K562 (cell line): ENCODE results near the gene RFC2. TPM values are rescaled to one million over a fixed set of nuclear protein-coding genes. Genes with fewer than 3 reads are reported as not detected.
A peak's percentile ranks its signal among the peaks of the same experiment; 100 is the strongest.

ENCODE experiments used
- ATAC-seq: fragments of 200-7000 bp; cut with Tn5 transposase; 3 replicates; pipeline ENCODE4 v1.9.1; 2020; ENCODE audit warnings: moderate library complexity
- BruUV-seq: library from RNA; stranded (reverse); fragments of 400-500 nt; replicated peaks from 2 replicates; lab custom pipeline; 2021; lab: Mats Ljungman, UMichigan
- CTCF ChIA-PET: fragments of 300-600 bp; formaldehyde crosslinking; extraction: SDS; loops from one replicate; lab custom pipeline; 2021; ENCODE audit warnings: low intra/inter-chr PET ratio; lab: Yijun Ruan, JAX
- POLR2A ChIA-PET: fragments of 300-600, 350-650 bp; sonication (Branson Sonifier 250); formaldehyde crosslinking; extraction: SDS; loops from one replicate; lab custom pipeline; 2021; ENCODE audit warnings: antibody characterized with exemption, inconsistent platforms; lab: Yijun Ruan, JAX
- DNase-seq, 4 experiments: peaks; one replicate each; pipeline versions ENCODE4 v3.0.0 to v3.0.0-alpha.2; 2011 to 2018; ENCODE audit warnings: low spot score in 3 of 4, mixed read lengths in 3 of 4; ENCODE audit errors: extremely low read depth in 1 of 4
- FAIRE-seq: peaks from 2 replicates; lab custom pipeline; 2011; peaks lifted over from hg19 to GRCh38; lab: Jason Lieb, UNC
- H2AFZ ChIP-seq: 2 replicates; pipeline ENCODE4 v1.6.0; 2011; ENCODE audit warnings: low read depth, low read length, control low read depth, inconsistent platforms
- H3K27ac ChIP-seq: fragments of 200-600 bp; 3 replicates; pipeline ENCODE4 v1.8.0; 2011; ENCODE audit warnings: low read depth, mild to moderate bottlenecking, control low read depth, inconsistent platforms, low read length, moderate library complexity, mixed read lengths; ENCODE audit errors: extremely low read depth
- H3K27me3 ChIP-seq, 2 experiments: fragments of 300-600 bp in 1 of 2; 2 replicates in 1 of 2; 3 replicates in 1 of 2; pipeline versions ENCODE4 v1.6.0 to v1.8.0; 2011; ENCODE audit warnings: inconsistent platforms in 2 of 2, low read length in 2 of 2, mild to moderate bottlenecking in 1 of 2, mixed read lengths in 1 of 2, moderate library complexity in 1 of 2; ENCODE audit not compliant: control insufficient read depth in 2 of 2, insufficient read depth in 2 of 2
- H3K36me3 ChIP-seq: fragments of 300-600 bp; 3 replicates; pipeline ENCODE4 v1.8.0; 2011; ENCODE audit warnings: mild to moderate bottlenecking, low read length, inconsistent platforms; ENCODE audit not compliant: control insufficient read depth, insufficient read depth
- H3K4me1 ChIP-seq, 2 experiments: fragments of 200-600 bp in 1 of 2; replicated peaks in 1 of 2; 2 replicates in 1 of 2; 3 replicates in 1 of 2; pipeline versions ENCODE4 v1.5.1 to v1.8.0; 2011; ENCODE audit warnings: inconsistent platforms in 2 of 2, low read length in 2 of 2, mild to moderate bottlenecking in 1 of 2, mixed read lengths in 1 of 2, moderate library complexity in 1 of 2; ENCODE audit not compliant: control insufficient read depth in 2 of 2, insufficient read depth in 2 of 2
- H3K4me2 ChIP-seq: 2 replicates; pipeline ENCODE4 v1.6.1; 2011; ENCODE audit warnings: low read length, control low read depth, inconsistent platforms, mixed read lengths; ENCODE audit not compliant: insufficient read depth
- H3K4me3 ChIP-seq: fragments of 200-600 bp; sonication (generic), shearing (Covaris generic); 2 replicates; pipeline ENCODE4 v1.5.1; 2016; ENCODE audit warnings: control low read depth, inconsistent platforms
- H3K79me2 ChIP-seq: fragments of 200-600 bp; 3 replicates; pipeline ENCODE4 v1.8.0; 2011; ENCODE audit warnings: low read length, inconsistent platforms; ENCODE audit not compliant: control insufficient read depth, insufficient read depth
- H3K9ac ChIP-seq, 2 experiments: 2 replicates each; pipeline versions ENCODE4 v1.6.0 to v1.6.1; 2011; ENCODE audit warnings: low read depth in 2 of 2, low read length in 2 of 2, control low read depth in 1 of 2, inconsistent platforms in 1 of 2, mild to moderate bottlenecking in 1 of 2, mixed read lengths in 1 of 2; ENCODE audit not compliant: insufficient read depth in 1 of 2
- H3K9me1 ChIP-seq: one replicate; pipeline ENCODE4 v1.6.0; 2011; ENCODE audit warnings: inconsistent platforms, mild to moderate bottlenecking, low read length, moderate library complexity; ENCODE audit not compliant: control insufficient read depth, insufficient read depth
- H3K9me3 ChIP-seq: replicated peaks from 2 replicates; pipeline ENCODE4 v1.5.1; 2011; ENCODE audit warnings: low read depth, low read length, inconsistent platforms; ENCODE audit not compliant: control insufficient read depth, insufficient read depth
- H4K20me1 ChIP-seq: replicated peaks from 2 replicates; pipeline ENCODE4 v1.6.1; 2011; ENCODE audit warnings: low read length, inconsistent platforms, mixed read lengths; ENCODE audit not compliant: control insufficient read depth, insufficient read depth
- BHLHE40 ChIP-seq: IDR thresholded peaks from 2 replicates; pipeline ENCODE4 v1.6.1; 2011; ENCODE audit warnings: low read length, improper control_type of control experiment
- HLTF ChIP-seq: fragments of 450-650 bp; IDR thresholded peaks from 2 replicates; pipeline ENCODE4 v1.6.1; 2016
- MTF1 ChIP-seq: fragments of 250-450 bp; sonication (Bioruptor Pico); IDR thresholded peaks from 2 replicates; pipeline ENCODE4 v1.9.0; 2021; ENCODE audit warnings: moderate library complexity, mild to moderate bottlenecking, inconsistent platforms, borderline replicate concordance
- WGBS: fragments of 100-300 bp; shearing (Covaris generic); methylation state at CpG from one replicate; pipeline ENCODE4 v1.1.6; 2016; ENCODE audit warnings: low coverage, mixed read lengths; ENCODE audit not compliant: insufficient coverage; ENCODE audit errors: missing lambda C conversion rate; 5-methylcytosine and 5-hydroxymethylcytosine counted together
- in situ Hi-C: fragments of 300-500 bp; cut with MboI; formaldehyde crosslinking; loops from 4 replicates; pipeline ENCODE4 v1.15.0; 2018; ENCODE audit warnings: inconsistent platforms, mixed read lengths
- intact Hi-C: fragments of 100-400 bp; cut with micrococcal nuclease; formaldehyde crosslinking; loops from 2 replicates; pipeline ENCODE4 v1.14.2; 2022
- polyA plus RNA-seq, 8 experiments: library from polyadenylated mRNA; depleted of rRNA in 4 of 8; stranded (reverse) in 5 of 8; unstranded in 3 of 8; fragments of >200 nt; fragmentation: Nextera tagmentation in 2 of 8; fragmentation: Illumina TruSeq in 1 of 8; extraction: Ambion mirVana in 2 of 8; extraction: Trizol in 1 of 8; gene quantifications; 2 replicates each; pipeline versions ENCODE4 v1.2.1 to v1.2.3, GENCODE V29; 2011 to 2014; ENCODE audit warnings: inconsistent platforms in 1 of 8, missing spikeins in 1 of 8
- total RNA-seq, 7 experiments: library from RNA; depleted of rRNA in 6 of 7; stranded (reverse); fragments of >200 nt in 6 of 7; fragmentation: Illumina TruSeq in 2 of 7; extraction: Trizol in 2 of 7; gene quantifications; 2 replicates each; pipeline versions ENCODE4 v1.2.1 to v1.2.3, GENCODE V29; 2011 to 2021; ENCODE audit warnings: low replicate concordance in 1 of 7
- TF ChIP-seq, protein P1 (sequence below): sonication (generic); formaldehyde crosslinking; IDR thresholded peaks from 2 replicates; pipeline ENCODE4 v1.8.0; 2023; ENCODE audit warnings: missing genetic modification reagents, mild to moderate bottlenecking, borderline replicate concordance
- TF ChIP-seq, protein P2 (sequence below): fragments of 250-450 bp; sonication (Bioruptor Pico); IDR thresholded peaks from 2 replicates; pipeline ENCODE4 v1.4.0; 2020

The RFC2 gene
- total and polyA plus RNA-seq, 9 of the 15 experiments (the other 6 are each of a cell fraction or from before 2014, with no cell fraction given), result 32.5 to 161 (median 102) TPM

DNA sequence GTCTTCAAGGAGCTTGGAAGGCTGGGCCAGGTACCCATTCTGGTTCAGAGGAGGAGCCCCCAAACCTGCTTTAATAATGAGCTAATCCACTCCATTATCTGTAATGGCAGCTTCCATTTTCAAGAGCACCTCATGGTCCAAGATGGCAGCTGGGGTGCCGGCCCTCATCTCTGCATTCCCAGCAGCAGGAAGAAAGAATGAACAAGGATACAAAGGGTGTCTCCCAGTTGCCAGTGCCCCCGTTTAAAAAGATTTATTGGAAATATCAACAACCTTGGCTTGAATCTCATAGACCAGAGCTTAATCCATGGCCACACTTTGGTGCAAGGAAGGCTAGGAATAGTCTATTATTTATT is 35.9 kb downstream of the RFC2 start (continued):
- TF ChIP-seq, protein P1, sequence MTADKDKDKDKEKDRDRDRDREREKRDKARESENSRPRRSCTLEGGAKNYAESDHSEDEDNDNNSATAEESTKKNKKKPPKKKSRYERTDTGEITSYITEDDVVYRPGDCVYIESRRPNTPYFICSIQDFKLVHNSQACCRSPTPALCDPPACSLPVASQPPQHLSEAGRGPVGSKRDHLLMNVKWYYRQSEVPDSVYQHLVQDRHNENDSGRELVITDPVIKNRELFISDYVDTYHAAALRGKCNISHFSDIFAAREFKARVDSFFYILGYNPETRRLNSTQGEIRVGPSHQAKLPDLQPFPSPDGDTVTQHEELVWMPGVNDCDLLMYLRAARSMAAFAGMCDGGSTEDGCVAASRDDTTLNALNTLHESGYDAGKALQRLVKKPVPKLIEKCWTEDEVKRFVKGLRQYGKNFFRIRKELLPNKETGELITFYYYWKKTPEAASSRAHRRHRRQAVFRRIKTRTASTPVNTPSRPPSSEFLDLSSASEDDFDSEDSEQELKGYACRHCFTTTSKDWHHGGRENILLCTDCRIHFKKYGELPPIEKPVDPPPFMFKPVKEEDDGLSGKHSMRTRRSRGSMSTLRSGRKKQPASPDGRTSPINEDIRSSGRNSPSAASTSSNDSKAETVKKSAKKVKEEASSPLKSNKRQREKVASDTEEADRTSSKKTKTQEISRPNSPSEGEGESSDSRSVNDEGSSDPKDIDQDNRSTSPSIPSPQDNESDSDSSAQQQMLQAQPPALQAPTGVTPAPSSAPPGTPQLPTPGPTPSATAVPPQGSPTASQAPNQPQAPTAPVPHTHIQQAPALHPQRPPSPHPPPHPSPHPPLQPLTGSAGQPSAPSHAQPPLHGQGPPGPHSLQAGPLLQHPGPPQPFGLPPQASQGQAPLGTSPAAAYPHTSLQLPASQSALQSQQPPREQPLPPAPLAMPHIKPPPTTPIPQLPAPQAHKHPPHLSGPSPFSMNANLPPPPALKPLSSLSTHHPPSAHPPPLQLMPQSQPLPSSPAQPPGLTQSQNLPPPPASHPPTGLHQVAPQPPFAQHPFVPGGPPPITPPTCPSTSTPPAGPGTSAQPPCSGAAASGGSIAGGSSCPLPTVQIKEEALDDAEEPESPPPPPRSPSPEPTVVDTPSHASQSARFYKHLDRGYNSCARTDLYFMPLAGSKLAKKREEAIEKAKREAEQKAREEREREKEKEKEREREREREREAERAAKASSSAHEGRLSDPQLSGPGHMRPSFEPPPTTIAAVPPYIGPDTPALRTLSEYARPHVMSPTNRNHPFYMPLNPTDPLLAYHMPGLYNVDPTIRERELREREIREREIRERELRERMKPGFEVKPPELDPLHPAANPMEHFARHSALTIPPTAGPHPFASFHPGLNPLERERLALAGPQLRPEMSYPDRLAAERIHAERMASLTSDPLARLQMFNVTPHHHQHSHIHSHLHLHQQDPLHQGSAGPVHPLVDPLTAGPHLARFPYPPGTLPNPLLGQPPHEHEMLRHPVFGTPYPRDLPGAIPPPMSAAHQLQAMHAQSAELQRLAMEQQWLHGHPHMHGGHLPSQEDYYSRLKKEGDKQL (CRISPR knock-in tag), result no peak
- TF ChIP-seq, all 486 proteins: peak for 9

DNA sequence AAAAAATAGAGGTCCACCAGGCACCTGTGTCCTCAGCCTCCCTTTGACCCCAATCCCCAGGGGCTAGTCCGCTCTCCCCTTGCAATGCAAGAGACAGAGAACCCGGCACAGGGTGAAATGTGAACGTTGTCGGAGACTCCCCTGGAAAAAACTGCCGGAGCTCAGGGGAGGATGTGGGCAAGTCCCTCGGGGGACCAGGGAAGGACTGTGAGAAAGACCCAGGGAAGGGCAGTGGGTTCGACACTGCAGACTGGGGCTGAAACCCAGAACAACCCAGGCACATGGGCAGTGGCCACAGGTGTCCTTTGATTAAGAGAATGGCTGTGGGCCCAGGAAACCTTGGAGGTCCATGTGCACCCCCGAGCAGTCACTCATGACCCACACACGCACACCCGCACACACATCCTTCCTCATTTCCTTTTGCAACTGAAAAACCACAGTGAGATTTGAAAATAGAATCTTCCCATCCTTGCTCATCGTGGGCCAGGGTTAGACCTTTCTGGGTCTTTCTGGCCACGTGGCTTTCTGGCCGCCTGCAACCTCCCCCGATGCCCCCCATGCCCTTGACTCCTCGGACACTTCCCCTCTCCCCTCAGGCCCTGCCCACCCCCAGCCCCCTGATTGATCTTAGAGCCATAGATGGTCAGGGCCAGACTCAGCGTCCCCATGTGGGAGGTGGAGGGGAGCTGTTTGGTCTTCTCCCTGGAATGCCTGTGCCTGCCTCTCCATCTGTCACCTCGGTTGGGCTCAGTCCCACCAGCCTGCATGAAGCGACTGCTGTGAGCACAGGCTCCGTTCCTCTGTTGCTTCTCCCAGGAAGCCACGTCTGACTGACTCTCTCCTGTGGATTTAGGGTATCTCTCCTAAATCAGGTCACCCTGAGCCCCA is 36.5 kb downstream of the RFC2 start:
- DNase-seq, result no peak
- ChIA-PET POLR2A (interaction anchor here (0.9 to 1.2 kb wide), 2 partner anchors 11 to 20 kb away, joined by 3 to 6 read pairs; no protein-coding TSS in a partner anchor), CTCF (no interaction called here)
- in situ Hi-C loops (no loop called here), intact Hi-C loops (no loop called here)
- Histone ChIP-seq H2AFZ (no peak overlapping the region), H3K27me3 (no peaks in the 10 kb centered on the region), H3K27ac (no peak overlapping the region), H4K20me1 (no peaks in the 10 kb centered on the region; the same call in 1 of the 2 replicates), H3K9ac (0 out of 4 replicates have a peak overlapping the region, but pooled peaks of 1 of the 2 experiments have one; percentile 4), H3K4me3 (no peak overlapping the region), H3K9me3 (no peaks in the 10 kb centered on the region), H3K4me1 (peaks cover 0 to 22% of the 10 kb centered on the region in 2 experiments; a peak in 3 of 5 replicates), H3K36me3 (no peaks in the 10 kb centered on the region), H3K9me1 (no peaks in the 10 kb centered on the region), H3K79me2 (no peaks in the 10 kb centered on the region)
- FAIRE-seq, result no peak
- no peak for ATAC-seq
- no TSS peak for BruUV-seq
- no peak for TF ChIP-seq HLTF
- TF ChIP-seq MTF1 (CRISPR knock-in tag), result no peak
- no peak for TF ChIP-seq BHLHE40
- TF ChIP-seq, protein P2, sequence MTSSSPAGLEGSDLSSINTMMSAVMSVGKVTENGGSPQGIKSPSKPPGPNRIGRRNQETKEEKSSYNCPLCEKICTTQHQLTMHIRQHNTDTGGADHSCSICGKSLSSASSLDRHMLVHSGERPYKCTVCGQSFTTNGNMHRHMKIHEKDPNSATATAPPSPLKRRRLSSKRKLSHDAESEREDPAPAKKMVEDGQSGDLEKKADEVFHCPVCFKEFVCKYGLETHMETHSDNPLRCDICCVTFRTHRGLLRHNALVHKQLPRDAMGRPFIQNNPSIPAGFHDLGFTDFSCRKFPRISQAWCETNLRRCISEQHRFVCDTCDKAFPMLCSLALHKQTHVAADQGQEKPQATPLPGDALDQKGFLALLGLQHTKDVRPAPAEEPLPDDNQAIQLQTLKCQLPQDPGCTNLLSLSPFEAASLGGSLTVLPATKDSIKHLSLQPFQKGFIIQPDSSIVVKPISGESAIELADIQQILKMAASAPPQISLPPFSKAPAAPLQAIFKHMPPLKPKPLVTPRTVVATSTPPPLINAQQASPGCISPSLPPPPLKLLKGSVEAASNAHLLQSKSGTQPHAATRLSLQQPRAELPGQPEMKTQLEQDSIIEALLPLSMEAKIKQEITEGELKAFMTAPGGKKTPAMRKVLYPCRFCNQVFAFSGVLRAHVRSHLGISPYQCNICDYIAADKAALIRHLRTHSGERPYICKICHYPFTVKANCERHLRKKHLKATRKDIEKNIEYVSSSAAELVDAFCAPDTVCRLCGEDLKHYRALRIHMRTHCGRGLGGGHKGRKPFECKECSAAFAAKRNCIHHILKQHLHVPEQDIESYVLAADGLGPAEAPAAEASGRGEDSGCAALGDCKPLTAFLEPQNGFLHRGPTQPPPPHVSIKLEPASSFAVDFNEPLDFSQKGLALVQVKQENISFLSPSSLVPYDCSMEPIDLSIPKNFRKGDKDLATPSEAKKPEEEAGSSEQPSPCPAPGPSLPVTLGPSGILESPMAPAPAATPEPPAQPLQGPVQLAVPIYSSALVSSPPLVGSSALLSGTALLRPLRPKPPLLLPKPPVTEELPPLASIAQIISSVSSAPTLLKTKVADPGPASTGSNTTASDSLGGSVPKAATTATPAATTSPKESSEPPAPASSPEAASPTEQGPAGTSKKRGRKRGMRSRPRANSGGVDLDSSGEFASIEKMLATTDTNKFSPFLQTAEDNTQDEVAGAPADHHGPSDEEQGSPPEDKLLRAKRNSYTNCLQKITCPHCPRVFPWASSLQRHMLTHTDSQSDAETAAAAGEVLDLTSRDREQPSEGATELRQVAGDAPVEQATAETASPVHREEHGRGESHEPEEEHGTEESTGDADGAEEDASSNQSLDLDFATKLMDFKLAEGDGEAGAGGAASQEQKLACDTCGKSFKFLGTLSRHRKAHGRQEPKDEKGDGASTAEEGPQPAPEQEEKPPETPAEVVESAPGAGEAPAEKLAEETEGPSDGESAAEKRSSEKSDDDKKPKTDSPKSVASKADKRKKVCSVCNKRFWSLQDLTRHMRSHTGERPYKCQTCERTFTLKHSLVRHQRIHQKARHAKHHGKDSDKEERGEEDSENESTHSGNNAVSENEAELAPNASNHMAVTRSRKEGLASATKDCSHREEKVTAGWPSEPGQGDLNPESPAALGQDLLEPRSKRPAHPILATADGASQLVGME (CRISPR knock-in tag), result no peak
- TF ChIP-seq, all 486 proteins: peak for 0
- WGBS, result 34% methylated on average over 20 of the region's 20 CpGs
- no peak overlapping the region for H3K4me2 ChIP-seq
